Measurements from ENCODE around the gene PTGDR2.

- TF ChIP-seq SP1 (CRISPR knock-in tag; conservative IDR thresholded peaks at IDR 0.05) (no peak), MLX (CRISPR knock-in tag; IDR thresholded peaks at IDR 0.05) (no peak), E2F4 (CRISPR knock-in tag; IDR thresholded peaks at IDR 0.05; ENCODE audit: borderline replicate concordance, low read depth) (no peak), FOXK1 (CRISPR knock-in tag; IDR thresholded peaks at IDR 0.05) (no peak), ZNF416 (CRISPR knock-in tag; IDR thresholded peaks at IDR 0.05) (no peak), NFE2L1 (CRISPR knock-in tag; IDR thresholded peaks at IDR 0.05) (no peak), ZNF138 (CRISPR knock-in tag; conservative IDR thresholded peaks at IDR 0.05) (no peak), ETV6 (CRISPR knock-in tag; IDR thresholded peaks at IDR 0.05) (no peak), ATF3 (CRISPR knock-in tag; conservative IDR thresholded peaks at IDR 0.05) (no peak), AFF4 (CRISPR knock-in tag; IDR thresholded peaks at IDR 0.05; ENCODE audit: borderline replicate concordance) (no peak)
- TF ChIP-seq, protein P1, sequence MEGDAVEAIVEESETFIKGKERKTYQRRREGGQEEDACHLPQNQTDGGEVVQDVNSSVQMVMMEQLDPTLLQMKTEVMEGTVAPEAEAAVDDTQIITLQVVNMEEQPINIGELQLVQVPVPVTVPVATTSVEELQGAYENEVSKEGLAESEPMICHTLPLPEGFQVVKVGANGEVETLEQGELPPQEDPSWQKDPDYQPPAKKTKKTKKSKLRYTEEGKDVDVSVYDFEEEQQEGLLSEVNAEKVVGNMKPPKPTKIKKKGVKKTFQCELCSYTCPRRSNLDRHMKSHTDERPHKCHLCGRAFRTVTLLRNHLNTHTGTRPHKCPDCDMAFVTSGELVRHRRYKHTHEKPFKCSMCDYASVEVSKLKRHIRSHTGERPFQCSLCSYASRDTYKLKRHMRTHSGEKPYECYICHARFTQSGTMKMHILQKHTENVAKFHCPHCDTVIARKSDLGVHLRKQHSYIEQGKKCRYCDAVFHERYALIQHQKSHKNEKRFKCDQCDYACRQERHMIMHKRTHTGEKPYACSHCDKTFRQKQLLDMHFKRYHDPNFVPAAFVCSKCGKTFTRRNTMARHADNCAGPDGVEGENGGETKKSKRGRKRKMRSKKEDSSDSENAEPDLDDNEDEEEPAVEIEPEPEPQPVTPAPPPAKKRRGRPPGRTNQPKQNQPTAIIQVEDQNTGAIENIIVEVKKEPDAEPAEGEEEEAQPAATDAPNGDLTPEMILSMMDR (IDR thresholded peaks at IDR 0.05): no peak
- TF ChIP-seq, protein P2, sequence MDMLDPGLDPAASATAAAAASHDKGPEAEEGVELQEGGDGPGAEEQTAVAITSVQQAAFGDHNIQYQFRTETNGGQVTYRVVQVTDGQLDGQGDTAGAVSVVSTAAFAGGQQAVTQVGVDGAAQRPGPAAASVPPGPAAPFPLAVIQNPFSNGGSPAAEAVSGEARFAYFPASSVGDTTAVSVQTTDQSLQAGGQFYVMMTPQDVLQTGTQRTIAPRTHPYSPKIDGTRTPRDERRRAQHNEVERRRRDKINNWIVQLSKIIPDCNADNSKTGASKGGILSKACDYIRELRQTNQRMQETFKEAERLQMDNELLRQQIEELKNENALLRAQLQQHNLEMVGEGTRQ (CRISPR knock-in tag; IDR thresholded peaks at IDR 0.05): no peak
These were observed at the start of gene PTGDR2 for GRCh38 chr11:60855726-60856633.
